HepG2 (cell line): ENCODE measurements around the gene CARD8. TPM values are rescaled to one million over a fixed set of nuclear protein-coding genes. Genes with fewer than 3 reads are reported as not detected.

Experiments used
- ARNT2 ChIP-seq: sonication (generic); formaldehyde crosslinking; IDR thresholded peaks from 2 replicates; pipeline ENCODE4 v1.8.0; 2022; ENCODE audit warnings: mild to moderate bottlenecking, low read depth, missing genetic modification reagents, moderate library complexity
- CBX2 ChIP-seq, 2 experiments: fragments of 200-600 bp in 1 of 2; sonication (generic); formaldehyde crosslinking in 1 of 2; IDR thresholded peaks; 2 replicates each; pipeline versions ENCODE4 v1.7.0 to v1.8.1; 2018 to 2022; ENCODE audit warnings: low read depth in 2 of 2, low read length in 1 of 2, mild to moderate bottlenecking in 1 of 2, missing genetic modification reagents in 1 of 2
- CEBPB ChIP-seq: IDR thresholded peaks from 2 replicates; pipeline ENCODE4 v1.6.1; 2011; ENCODE audit warnings: low read depth, low read length, improper control_type of control experiment, borderline replicate concordance
- HNF1B ChIP-seq: sonication (generic); formaldehyde crosslinking; IDR thresholded peaks from 2 replicates; pipeline ENCODE4 v1.5.1; 2020; ENCODE audit warnings: mild to moderate bottlenecking, moderate library complexity, missing genetic modification reagents
- POLR2G ChIP-seq: fragments of 200-400 bp; formaldehyde crosslinking; IDR thresholded peaks from 2 replicates; pipeline ENCODE4 v1.6.1; 2018; ENCODE audit warnings: mild to moderate bottlenecking, low read depth, low read length, moderate library complexity
- RXRB ChIP-seq: IDR thresholded peaks from 2 replicates; pipeline ENCODE4 v1.6.1; 2016; ENCODE audit warnings: borderline replicate concordance, missing genetic modification reagents, missing compliant biosample characterization
- TAF1 ChIP-seq: sonication (generic); formaldehyde crosslinking; IDR thresholded peaks from 2 replicates; pipeline ENCODE4 v1.4.0; 2020; ENCODE audit warnings: missing genetic modification reagents
- ZBTB1 ChIP-seq: sonication (generic); formaldehyde crosslinking; IDR thresholded peaks from 2 replicates; pipeline ENCODE4 v1.4.0; 2020; ENCODE audit warnings: missing genetic modification reagents, borderline replicate concordance
- ZBTB10 ChIP-seq: sonication (generic); formaldehyde crosslinking; IDR thresholded peaks from 2 replicates; pipeline ENCODE4 v1.4.0; 2020; ENCODE audit warnings: missing genetic modification reagents, borderline replicate concordance
- ZKSCAN1 ChIP-seq: fragments of 150-350 bp; IDR thresholded peaks from 2 replicates; pipeline ENCODE4 v1.6.1; 2014; ENCODE audit warnings: low read length
- ZNF333 ChIP-seq: sonication (generic); formaldehyde crosslinking; IDR thresholded peaks from 2 replicates; pipeline ENCODE4 v1.4.0; 2020; ENCODE audit warnings: mild to moderate bottlenecking, missing genetic modification reagents, borderline replicate concordance
- ZNF605 ChIP-seq: sonication (generic); formaldehyde crosslinking; IDR thresholded peaks from 2 replicates; pipeline ENCODE4 v1.8.0; 2022; ENCODE audit warnings: mild to moderate bottlenecking, missing genetic modification reagents
- ZNF609 ChIP-seq: sonication (generic); formaldehyde crosslinking; IDR thresholded peaks from 2 replicates; pipeline ENCODE4 v1.4.0; 2020; ENCODE audit warnings: mild to moderate bottlenecking, missing genetic modification reagents, borderline replicate concordance
- ZNF629 ChIP-seq: sonication (generic); formaldehyde crosslinking; conservative IDR thresholded peaks from 2 replicates; pipeline ENCODE4 v1.5.0; 2020; ENCODE audit warnings: missing genetic modification reagents
- ZNF670 ChIP-seq: sonication (generic); formaldehyde crosslinking; IDR thresholded peaks from 2 replicates; pipeline ENCODE4 v1.8.0; 2022; ENCODE audit warnings: mild to moderate bottlenecking, missing genetic modification reagents, borderline replicate concordance
- ZNF703 ChIP-seq: sonication (generic); formaldehyde crosslinking; IDR thresholded peaks from 2 replicates; pipeline ENCODE4 v1.5.1; 2020; ENCODE audit warnings: missing genetic modification reagents, mild to moderate bottlenecking, moderate library complexity, borderline replicate concordance
- ZNF713 ChIP-seq: sonication (generic); formaldehyde crosslinking; IDR thresholded peaks from 2 replicates; pipeline ENCODE4 v1.4.0; 2020; ENCODE audit warnings: mild to moderate bottlenecking, missing genetic modification reagents
- polyA plus RNA-seq, 8 experiments: library from polyadenylated mRNA; depleted of rRNA in 3 of 8; stranded (reverse) in 7 of 8; unstranded in 1 of 8; fragments of >200 nt; fragmentation: Illumina TruSeq in 4 of 8; extraction: Trizol in 4 of 8; gene quantifications; 2 replicates each; pipeline versions ENCODE4 v1.2.1 to v1.2.3, GENCODE V29; 2011 to 2016; ENCODE audit warnings: low read depth in 4 of 8, missing spikeins in 1 of 8, mixed read lengths in 1 of 8; ENCODE audit not compliant: insufficient read depth in 1 of 8
- total RNA-seq, 5 experiments: library from RNA; depleted of rRNA; stranded (reverse); fragments of >200 nt; fragmentation: Illumina TruSeq; extraction: Trizol; gene quantifications; 2 replicates each; pipeline ENCODE4 v1.2.3, GENCODE V29; 2016; ENCODE audit warnings: low read depth in 1 of 5

Gene CARD8
- total and polyA plus RNA-seq, 2 of the 13 experiments (the other 11 are each of a cell fraction or from before 2014, with no cell fraction given): 15.0 to 19.2 TPM

- peak; percentile 54; the same call in 1 of the 2 replicates for TF ChIP-seq ZKSCAN1
- no peak for TF ChIP-seq ZBTB10 (CRISPR knock-in tag)
- TF ChIP-seq ZNF605: no peak
- no peak for TF ChIP-seq ZNF670
- no peak for TF ChIP-seq ZBTB1 (CRISPR knock-in tag)
- no peak for TF ChIP-seq POLR2G
- TF ChIP-seq ARNT2 (CRISPR knock-in tag): no peak
- no peak for TF ChIP-seq ZNF703 (CRISPR knock-in tag)
- TF ChIP-seq ZNF333 (CRISPR knock-in tag): no peak
- peak; percentile 51; the same call in 1 of the 2 replicates for TF ChIP-seq CEBPB
- no peak for TF ChIP-seq ZNF609 (CRISPR knock-in tag)
- no peak for TF ChIP-seq TAF1
- no peak for TF ChIP-seq HNF1B (CRISPR knock-in tag)
- TF ChIP-seq ZNF629 (CRISPR knock-in tag): peak; percentile 63; the same call in 1 of the 2 replicates
- no peak for TF ChIP-seq RXRB (CRISPR knock-in tag)
- TF ChIP-seq CBX2 (IDR thresholded peaks at IDR 0.05; ENCODE audit: low read depth, low read length): no peak
- TF ChIP-seq CBX2 (CRISPR knock-in tag; IDR thresholded peaks at IDR 0.05; ENCODE audit: low read depth): no peak
- TF ChIP-seq ZNF713 (CRISPR knock-in tag): no peak
These were observed 81.2 kb downstream of the CARD8 start (continued) for GRCh38 chr19:48174445-48175030.
